GM03348 (cell line): ENCODE data around the gene UTP4.

ENCODE experiments used
- DNase-seq: peaks from one replicate; pipeline ENCODE4 v3.0.0; 2012; ENCODE audit warnings: low spot score

UTP4 gene

GRCh38 chr16:69176033-69176800 is 43.8 kb downstream of the UTP4 start:
- peak; percentile 46 for DNase-seq

- DNase-seq, result peak; percentile 64
These were observed 47.0 kb downstream of the UTP4 start for GRCh38 chr16:69179328-69180010.

GRCh38 chr16:69180011-69180338 is 47.5 kb downstream of the UTP4 start:
- no peak for DNase-seq

- DNase-seq, result no peak
These were observed 50.4 kb downstream of the UTP4 start for GRCh38 chr16:69182730-69183416.

GRCh38 chr16:69186642-69187445 is 54.4 kb downstream of the UTP4 start, which contains the start of gene SNTB2:
SNTB2 (plus strand) TSS chr16:69187164; CDS start chr16:69187167, 3 bp downstream.
- DNase-seq, result peak; percentile 96

GRCh38 chr16:69187446-69188235 is 55.2 kb downstream of the UTP4 start:
- peak; percentile 69 for DNase-seq

GRCh38 chr16:69188236-69188549 is 55.7 kb downstream of the UTP4 start:
- DNase-seq, result no peak

GRCh38 chr16:69188716-69189115 is 56.3 kb downstream of the UTP4 start:
- peak; percentile 38 for DNase-seq

- DNase-seq, result no peak
These were observed 57.7 kb downstream of the UTP4 start for GRCh38 chr16:69190046-69190588.

- DNase-seq, result no peak
These were observed 58.1 kb downstream of the UTP4 start for GRCh38 chr16:69190598-69190997.

GRCh38 chr16:69191136-69191535 is 58.7 kb downstream of the UTP4 start:
- DNase-seq, result no peak

- DNase-seq, result no peak
These were observed 61.4 kb downstream of the UTP4 start for GRCh38 chr16:69193855-69194254.

GRCh38 chr16:69194488-69194887 is 62.0 kb downstream of the UTP4 start:
- no peak for DNase-seq

GRCh38 chr16:69195369-69196029 is 63.0 kb downstream of the UTP4 start:
- DNase-seq, result no peak

GRCh38 chr16:69197573-69197972 is 65.1 kb downstream of the UTP4 start:
- DNase-seq, result no peak

- peak; percentile 54 for DNase-seq
These were observed 66.9 kb downstream of the UTP4 start for GRCh38 chr16:69199382-69199781.

GRCh38 chr16:69201291-69201690 is 68.8 kb downstream of the UTP4 start:
- no peak for DNase-seq

- no peak for DNase-seq
These were observed 69.3 kb downstream of the UTP4 start for GRCh38 chr16:69201787-69202186.

GRCh38 chr16:69204172-69204571 is 71.7 kb downstream of the UTP4 start:
- no peak for DNase-seq

GRCh38 chr16:69209735-69210134 is 77.3 kb downstream of the UTP4 start:
- DNase-seq, result no peak

- DNase-seq, result peak; percentile 28
These were observed 85.0 kb downstream of the UTP4 start for GRCh38 chr16:69217433-69217832.
